Stimulated activated CD4-positive, alpha-beta T cell treated with anti-CD3 and anti-CD28 coated beads, Interleukin-12 subunit alpha, Interleukin-12 subunit beta, amount 100 ng/mL, for 4 hours (primary cell): ENCODE results near the gene PATJ.
"Not testable (repeated sequence)": the region's sequence is repeated elsewhere in the genome, so short reads cannot be mapped to it uniquely, and the experiment has no call there.

ENCODE experiments used
- DNase-seq: peaks from one replicate; pipeline ENCODE4 v3.0.0-alpha.2; 2020

Gene PATJ

GRCh38 chr1:61837607-61838006 lies 95.3 kb downstream of the PATJ start:
- not testable (repeated sequence) for DNase-seq

DNA sequence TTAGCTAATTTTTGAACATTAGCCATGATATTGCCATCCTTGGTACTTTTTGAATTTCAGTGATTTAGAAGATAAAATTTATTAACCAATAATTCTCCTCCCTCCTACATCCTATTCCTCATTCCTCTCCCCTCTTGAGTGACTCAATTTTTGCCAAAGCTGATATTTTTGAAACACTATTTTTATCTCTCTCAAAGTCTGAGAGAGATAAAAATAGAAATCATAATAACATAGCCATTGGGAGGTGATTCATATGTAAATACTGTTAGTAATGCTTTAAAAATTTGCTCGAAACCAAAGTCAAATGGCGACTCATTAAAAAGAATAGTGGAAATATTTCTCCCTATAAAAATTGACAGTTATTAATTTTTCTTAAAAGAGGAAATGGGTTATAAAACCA lies 97.4 kb downstream of the PATJ start:
- no peak for DNase-seq

DNA sequence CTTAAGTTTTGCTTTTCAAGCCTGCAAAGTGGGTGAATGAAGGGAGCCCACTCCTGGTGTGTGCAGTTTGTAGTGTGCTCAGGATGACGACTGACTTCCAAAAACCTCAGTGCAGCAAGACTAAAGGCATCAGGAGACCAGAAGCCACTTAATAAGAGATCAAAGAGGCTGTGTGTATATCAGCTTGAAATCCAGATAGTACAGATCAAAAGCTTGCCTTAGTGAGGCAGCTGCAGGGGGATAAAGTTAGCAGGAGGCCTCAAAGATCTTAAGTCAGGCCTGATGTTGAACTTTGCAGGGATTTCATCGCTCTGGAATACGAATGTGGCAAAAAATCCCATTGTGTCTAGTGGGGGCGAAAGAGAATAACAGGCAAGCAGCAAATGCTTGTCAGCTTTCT lies 99.8 kb downstream of the PATJ start:
- DNase-seq, result no peak

- DNase-seq, result no peak
Measured at GRCh38 chr1:61842863-61843514, 100.7 kb downstream of the PATJ start.

GRCh38 chr1:61844006-61844405 lies 101.7 kb downstream of the PATJ start:
- DNase-seq, result no peak

DNA sequence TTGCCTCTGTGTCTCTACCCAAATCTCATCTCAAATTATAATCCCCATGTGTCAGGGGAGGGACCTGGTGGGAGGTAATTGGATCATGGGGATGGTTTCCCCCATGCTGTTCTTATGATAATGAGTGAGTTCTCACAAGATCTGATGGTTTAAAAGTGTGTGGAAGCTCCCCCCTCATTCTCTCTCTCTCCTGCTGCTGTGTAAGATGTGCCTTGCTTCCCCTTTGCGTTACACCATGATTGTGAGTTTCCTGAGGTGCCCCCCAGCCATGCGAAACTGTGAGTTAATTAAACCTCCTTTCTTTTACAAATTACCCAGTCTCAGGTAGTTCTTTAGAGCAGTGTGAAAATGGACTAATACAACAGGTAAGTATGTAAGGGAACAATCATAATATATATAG lies 102.4 kb downstream of the PATJ start:
- not testable (repeated sequence) for DNase-seq

DNA sequence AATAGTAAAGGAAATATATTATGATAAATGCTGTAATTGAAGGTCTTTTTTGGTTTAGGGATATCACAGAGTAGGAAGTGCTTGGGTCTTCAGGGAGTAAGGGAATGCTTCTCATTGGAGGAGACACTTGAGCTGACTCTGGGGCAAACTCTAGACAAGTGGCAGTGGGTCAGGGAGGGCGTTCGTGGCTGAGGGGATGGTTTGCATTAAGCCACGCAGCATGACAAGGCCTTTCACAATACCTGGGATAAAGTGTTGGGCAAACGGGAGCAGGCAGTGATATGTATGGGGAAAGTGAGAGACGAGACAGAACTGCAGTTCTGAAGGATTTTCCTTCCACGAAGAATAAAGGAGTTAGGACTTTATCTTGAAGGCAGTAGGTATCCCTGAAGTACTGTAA lies 109.0 kb downstream of the PATJ start:
- no peak for DNase-seq

- no peak for DNase-seq
Measured at GRCh38 chr1:61851849-61852669, 109.8 kb downstream of the PATJ start.

DNA sequence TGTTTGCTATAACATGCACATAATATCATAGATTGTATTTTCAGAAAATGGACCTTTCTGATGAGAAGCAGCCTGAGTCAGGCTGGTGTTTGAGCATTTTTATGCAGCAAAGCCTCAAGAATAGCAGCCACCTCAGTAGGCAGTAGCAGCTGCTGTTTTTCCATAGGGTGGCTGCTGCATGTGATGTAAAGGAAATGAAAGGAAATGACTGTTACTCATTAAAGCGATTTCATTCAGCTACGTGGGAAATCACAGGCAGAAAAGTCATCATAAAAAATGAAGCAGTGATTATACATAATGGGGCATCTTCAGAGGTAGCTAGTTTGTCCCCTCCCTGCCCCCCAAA lies 110.4 kb downstream of the PATJ start:
- no peak for DNase-seq

DNA sequence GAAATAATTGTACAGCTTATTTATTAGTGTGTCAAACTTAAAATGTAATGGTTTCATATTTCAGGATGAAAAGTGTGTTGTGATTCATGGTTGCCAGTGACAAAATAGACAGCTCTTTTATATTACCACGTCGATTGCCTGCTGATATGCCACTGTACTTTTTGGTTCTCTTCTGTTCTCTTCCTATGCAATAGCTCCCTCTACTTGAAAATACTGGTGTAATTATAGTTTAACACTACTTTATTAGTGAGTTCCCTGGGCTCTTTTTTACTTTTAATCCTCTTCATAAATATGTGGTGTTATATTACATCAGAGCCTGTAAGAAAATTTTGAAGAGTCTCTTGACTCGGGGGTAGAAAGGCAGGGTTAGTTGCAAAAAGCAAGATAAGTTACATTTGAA lies 111.3 kb downstream of the PATJ start:
- no peak for DNase-seq

- DNase-seq, result no peak
Measured at GRCh38 chr1:61864489-61864888, 122.2 kb downstream of the PATJ start.

- DNase-seq, result no peak
Measured at GRCh38 chr1:61865646-61866220, 123.5 kb downstream of the PATJ start.

GRCh38 chr1:61869691-61870109 lies 127.4 kb downstream of the PATJ start:
- no peak for DNase-seq

GRCh38 chr1:61872206-61872605 lies 129.9 kb downstream of the PATJ start:
- no peak for DNase-seq

GRCh38 chr1:61873581-61873980 lies 131.3 kb downstream of the PATJ start:
- no peak for DNase-seq

DNA sequence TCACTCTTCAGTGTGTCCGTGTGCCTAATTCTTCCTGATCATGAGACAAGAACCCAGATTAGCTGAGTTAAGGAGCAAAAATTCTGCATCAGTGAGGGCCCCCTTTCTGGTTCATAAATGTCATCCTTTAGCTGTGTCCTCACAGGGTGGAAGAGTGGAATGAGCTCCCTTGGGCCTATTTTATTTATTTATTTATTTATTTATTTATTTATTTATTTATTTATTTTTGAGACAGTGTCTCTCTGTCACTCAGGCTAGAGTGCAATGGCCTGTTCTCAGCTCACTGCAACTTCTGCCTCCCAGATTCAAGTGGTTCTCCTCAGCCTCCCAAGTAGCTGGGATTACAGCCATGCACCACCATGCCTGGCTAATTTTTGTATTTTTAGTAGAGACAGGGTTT lies 131.7 kb downstream of the PATJ start:
- no peak for DNase-seq

DNA sequence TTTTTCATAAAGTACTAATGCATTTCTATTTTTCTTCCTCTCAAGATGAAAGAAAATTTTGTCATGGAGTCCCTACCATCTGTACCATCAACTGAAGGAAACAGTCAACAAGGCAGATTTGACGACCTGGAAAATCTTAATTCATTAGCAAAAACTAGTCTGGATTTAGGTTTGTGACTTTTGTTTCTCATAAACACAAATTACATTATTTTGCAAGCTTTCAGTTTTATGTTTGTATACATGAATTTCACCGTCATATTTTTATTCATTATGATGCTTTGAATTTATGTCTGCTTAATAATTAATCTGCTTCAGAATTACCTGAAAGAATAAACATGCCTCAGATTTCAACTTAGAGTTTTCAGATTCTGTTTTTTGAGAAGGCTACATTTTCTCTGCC lies 132.9 kb downstream of the PATJ start:
- no peak for DNase-seq

DNA sequence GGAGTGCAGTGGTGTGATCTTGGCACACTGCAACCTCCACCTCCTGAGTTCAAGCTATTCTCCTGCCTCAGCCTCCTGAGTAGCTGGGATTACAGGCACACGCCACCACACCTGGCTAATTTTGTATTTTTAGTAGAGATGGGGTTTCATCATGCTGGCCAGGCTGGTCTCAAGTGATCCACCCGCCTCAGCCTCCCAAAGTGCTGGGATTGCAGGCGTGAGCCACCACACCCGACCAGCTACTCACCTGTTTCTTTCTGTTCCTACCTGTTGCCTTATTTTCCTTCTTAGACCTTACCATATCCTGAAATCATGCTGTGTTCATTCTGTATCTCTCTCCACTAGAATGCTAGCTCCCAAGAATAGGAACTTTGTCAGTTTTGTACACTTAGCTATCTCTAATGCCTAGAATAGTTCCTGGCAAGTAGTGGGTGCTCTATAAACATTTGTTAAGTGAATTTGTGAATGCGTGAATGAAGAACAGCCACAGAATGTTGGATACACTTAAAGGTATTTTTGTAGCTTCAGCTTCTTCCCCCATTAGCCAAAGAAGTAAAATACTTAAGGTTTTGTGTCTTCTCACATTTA lies 137.7 kb downstream of the PATJ start:
- DNase-seq, result not testable (repeated sequence)

GRCh38 chr1:61887076-61887867 lies 145.0 kb downstream of the PATJ start:
- no peak for DNase-seq

GRCh38 chr1:61887931-61888564 lies 145.8 kb downstream of the PATJ start:
- no peak for DNase-seq

DNA sequence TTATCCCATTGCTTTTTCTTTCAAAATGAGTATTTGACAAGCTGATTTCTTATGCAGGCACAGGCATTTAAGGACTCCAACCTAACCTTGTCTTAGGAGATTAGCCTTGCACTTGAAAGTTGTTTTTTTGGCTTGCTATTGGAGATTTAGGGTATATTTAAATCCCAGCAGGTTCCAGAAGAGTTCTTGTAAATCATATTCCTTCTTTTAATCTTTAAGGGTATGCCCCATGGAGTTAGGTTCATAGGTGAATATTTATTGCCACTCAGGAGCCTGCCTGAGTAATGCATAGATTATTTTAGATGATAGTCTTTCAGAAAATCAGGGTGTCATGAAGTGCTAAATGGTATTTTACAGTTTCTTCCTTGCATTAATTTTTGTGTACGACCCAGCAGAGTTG lies 146.5 kb downstream of the PATJ start:
- no peak for DNase-seq

DNA sequence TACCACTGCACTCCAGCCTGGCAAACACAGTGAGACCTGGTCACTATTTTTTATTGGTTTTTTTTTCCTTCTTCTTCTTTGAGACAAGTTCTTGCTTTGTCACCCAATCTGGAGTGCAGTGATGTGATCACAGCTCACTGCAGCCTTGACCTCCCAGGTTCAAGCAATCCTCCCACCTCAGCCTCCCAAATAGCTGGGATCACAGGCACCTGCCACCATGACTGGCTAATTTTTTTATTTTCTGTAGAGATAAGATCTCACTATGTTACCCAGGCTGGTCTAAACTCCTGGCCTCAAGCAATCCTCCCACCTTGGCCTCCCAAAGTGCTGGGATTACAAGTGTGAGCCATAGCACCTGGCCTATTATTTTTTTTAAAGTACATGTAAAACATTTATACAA lies 148.2 kb downstream of the PATJ start:
- not testable (repeated sequence) for DNase-seq

GRCh38 chr1:61892977-61893376 lies 150.7 kb downstream of the PATJ start:
- DNase-seq, result no peak
